Fibroblast of skin of back (primary cell): ENCODE results near the gene TNNI2.
A peak's percentile ranks its signal among the peaks of the same experiment; 100 is the strongest.
"Not testable (repeated sequence)": the region's sequence is repeated elsewhere in the genome, so short reads cannot be mapped to it uniquely, and the experiment has no call there.

Experiments
- DNase-seq: peaks from one replicate; pipeline ENCODE4 v3.0.0-alpha.2; 2013

The TNNI2 gene

GRCh38 chr11:1862588-1863351 lies 24.0 kb downstream of the TNNI2 start:
- DNase-seq, result peak; percentile 68

DNA sequence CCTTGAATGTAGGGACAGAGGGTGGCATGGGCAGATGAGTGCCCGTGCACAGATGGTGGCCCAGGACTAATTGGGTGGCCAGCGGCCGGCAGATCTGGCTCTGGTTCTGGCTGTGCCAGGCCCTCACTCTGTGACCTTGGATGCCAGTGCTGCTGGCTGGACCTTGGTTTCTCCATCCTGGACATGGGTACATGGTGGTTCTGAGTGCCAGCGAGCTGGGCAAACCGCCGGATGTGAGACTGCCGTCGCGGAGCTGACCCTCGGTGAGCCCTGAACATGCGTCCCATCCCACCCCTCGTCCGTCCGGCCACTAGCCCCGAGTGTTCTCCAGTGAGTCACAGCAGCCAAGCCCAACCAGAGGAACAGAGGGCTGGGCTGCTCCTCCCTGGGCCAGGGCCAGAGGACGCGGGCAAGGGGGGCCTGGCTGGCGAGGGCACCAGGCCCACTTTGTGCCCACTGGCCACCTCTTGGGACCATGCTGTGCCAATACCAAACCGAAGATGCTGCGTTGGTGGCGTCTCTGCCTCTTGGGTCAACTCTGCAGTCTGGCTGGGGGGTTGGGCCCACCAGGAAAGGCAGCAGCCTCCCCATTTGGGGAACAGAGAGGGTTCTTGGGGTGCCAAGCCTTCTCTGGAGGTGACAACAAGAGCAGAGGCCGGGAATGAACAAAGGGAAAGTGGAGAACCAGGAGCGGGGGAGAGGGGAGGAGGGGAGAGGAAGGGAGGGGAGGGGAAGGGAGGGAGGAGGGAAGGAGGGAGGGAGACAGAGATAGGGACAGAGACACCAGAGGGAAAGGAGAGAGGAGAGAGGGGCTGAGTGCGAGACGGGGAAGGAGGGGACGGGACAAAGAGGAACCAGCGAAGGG lies 24.8 kb downstream of the TNNI2 start:
- peak; percentile 94 for DNase-seq

DNA sequence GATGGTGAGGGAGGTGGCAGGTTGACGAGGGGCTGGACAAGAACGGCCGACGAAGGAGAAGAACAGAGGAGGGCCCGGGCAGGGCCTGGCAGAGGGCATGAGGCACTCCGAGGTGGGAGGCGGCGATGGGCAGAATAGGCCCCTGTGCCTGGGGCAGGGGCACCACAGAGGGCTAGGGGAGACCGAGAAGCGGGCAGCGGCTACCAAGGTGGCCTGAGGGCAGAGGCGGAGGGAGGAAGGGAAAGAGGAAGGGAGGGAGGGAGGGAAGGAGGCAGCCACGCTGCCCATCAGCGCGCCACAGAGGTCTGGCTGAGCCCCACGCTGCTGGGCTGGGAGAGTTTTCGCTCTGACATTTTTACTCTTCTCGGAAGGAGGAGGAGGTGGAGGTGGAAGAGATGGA lies 25.4 kb downstream of the TNNI2 start:
- no peak for DNase-seq

DNA sequence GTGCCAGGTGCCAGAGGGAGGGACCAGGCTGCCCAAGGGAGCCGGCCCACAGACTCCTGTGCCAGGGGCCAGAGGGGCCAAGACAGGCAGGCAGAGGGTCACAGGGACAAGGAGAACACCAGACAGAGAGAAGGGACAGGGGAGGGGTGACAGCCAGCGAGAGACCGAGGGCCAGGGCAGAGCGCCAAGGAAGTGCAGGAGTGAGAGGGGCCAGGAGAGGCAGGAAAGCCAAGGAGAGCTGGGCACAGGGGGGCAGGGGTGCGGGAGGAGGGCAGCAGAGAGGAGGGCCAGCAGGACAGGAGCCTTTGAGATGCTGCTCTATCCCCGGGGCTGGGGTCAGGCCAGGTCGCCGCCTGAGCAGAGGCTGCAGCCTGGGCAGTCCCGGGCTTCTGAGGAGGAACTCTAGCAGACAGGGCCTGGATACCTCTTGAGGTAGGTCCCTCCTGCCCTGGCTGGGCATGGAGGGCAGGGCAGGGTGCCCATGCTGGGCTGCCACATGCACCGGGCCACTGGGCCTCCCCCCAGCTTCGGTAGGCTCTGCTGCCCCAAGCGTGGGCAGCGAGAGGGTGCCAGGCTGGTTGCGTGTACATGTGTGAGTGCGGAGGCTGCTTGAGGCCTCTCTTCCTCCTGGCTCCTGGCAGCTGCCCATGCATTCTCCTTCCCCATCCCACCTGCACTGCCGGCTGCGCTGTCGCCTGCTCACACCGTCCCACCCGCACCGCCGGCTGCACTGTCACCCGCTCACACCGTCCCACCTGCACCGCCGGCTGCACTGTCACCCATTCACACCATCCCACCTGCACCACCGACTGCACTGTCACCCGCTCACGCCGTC lies 26.3 kb downstream of the TNNI2 start:
- DNase-seq, result no peak

GRCh38 chr11:1866226-1866625 lies 27.4 kb downstream of the TNNI2 start:
- DNase-seq, result no peak

DNA sequence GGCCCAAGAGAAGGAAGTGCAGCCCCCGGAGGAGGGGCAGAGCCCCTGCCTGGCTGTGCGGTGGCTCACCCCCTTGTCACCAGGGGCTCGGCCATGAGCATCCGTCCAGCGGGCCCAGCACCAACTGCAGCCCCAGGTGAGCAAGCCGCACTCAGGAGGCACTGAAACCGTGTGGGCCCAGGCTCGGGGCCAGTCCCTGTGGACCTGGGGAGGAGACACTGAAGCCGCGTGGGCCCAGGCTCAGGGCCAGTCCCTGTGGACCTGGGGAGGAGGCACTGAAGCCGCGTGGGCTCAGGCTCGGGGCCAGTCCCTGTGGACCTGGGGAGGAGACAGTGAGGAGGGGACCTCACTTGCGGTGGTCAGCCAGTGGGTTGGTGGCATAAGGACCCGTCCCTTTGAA lies 28.0 kb downstream of the TNNI2 start:
- no peak for DNase-seq

DNA sequence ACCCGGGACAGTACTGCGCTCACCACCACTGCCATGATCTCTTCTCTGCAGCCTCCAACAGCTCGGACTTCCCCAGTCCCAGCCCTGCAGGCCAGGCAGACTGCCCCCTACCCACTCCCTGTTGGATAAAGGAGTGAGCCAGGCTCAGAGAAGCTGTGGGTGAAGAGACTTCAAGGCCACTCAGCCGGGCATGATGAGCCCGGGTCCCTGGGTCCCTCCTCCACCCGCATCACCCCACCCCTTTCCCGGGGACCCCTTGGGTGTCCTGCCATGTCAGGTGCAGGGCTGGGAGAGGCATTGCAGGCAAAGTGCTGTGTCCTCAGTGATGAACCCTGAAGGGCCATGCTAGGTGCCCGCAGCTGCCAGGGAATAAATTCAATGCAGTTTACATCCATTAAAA lies 28.6 kb downstream of the TNNI2 start:
- no peak for DNase-seq

- DNase-seq, result no peak
Measured at GRCh38 chr11:1868056-1868635, 29.4 kb downstream of the TNNI2 start.

- no peak for DNase-seq
Measured at GRCh38 chr11:1868636-1869291, 30.0 kb downstream of the TNNI2 start.

- DNase-seq, result no peak
Measured at GRCh38 chr11:1869427-1870325, 30.9 kb downstream of the TNNI2 start.

DNA sequence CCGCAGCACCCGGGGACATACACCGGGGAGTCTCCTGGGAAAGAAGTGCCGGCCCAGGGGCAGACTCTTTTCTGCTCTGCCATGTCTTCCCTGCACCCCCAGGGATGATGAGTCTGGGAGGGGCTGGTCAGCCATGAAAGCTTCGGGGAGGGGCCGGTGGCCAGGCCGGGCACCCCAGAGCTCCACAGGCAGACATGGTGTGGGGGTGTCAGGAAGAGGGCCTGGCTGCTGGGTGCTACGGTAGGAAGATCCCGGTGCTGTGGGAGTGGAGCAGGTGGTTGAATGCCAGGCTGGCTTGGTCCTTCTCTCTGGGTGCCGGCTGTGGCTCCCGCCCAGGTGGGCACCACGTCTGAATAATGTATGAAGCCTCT lies 31.5 kb downstream of the TNNI2 start:
- DNase-seq, result no peak

GRCh38 chr11:1870721-1871466 lies 32.1 kb downstream of the TNNI2 start:
- DNase-seq, result no peak

GRCh38 chr11:1871531-1871930 lies 32.8 kb downstream of the TNNI2 start:
- no peak for DNase-seq

GRCh38 chr11:1872267-1872985 lies 33.6 kb downstream of the TNNI2 start:
- no peak for DNase-seq

DNA sequence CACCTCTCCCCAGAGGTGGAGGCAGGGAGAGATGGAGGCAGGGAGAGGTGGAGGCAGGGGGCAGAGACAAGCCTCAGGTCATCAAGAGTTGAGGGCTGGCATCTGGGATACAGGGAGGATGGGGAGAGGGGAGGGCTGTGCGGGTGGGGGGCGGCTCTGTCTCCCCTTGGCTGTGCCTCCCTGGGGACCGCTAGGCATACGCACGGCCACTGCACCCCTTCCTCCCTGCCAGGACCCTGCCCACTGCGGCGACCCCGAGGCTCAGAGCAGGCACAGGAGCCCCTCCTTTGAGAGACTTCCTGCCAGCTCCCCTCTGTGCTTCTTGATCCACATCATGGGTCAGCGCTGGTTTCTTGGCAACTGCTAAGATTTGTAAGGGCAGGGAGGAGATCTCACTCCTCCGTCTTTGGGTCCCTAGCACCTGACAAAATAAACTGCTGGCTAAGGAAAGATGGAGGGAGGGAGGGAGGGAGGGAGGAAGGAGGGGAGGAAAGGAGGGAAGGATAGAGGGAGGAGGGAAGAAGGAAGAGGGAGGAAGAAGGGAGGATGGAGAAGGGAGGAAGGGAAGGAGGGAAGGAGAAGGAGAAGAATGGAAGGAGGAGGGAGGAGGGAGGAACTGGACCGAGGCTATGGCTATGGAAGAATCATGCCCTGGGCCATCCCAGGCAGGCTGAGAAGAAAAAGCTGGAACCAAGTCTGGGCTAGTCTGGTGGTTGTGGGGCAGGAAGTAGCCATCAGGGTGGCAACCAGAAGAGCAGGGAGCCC lies 34.4 kb downstream of the TNNI2 start:
- peak; percentile 38 for DNase-seq

- not testable (repeated sequence) for DNase-seq
Measured at GRCh38 chr11:1873813-1874150, 35.0 kb downstream of the TNNI2 start.

- not testable (repeated sequence) for DNase-seq
Measured at GRCh38 chr11:1874441-1875092, 35.8 kb downstream of the TNNI2 start.
